ENCODE data around the gene LRPPRC.

GRCh38 chr2:44010266-44010665 lies 14.5 kb upstream of the LRPPRC start:
- TF ChIP-seq CTCF (IDR thresholded peaks at IDR 0.05) (no peak), MAX (CRISPR knock-in tag; IDR thresholded peaks at IDR 0.05) (no peak), ZNF138 (CRISPR knock-in tag; conservative IDR thresholded peaks at IDR 0.05) (no peak), IRF1 (CRISPR knock-in tag; IDR thresholded peaks at IDR 0.05) (no peak)
